ENCODE data around the gene TOMT. TPM values are rescaled to one million over a fixed set of nuclear protein-coding genes. Genes with fewer than 3 reads are reported as not detected.

TOMT gene
- total and polyA plus RNA-seq, 2 of the 13 experiments (the other 11 are each of a cell fraction or from before 2014, with no cell fraction given), result not detected

- TF ChIP-seq ZNF687 (CRISPR knock-in tag; IDR thresholded peaks at IDR 0.05) (no peak), KMT2B (CRISPR knock-in tag; IDR thresholded peaks at IDR 0.05) (no peak), MAZ (IDR thresholded peaks at IDR 0.05; ENCODE audit: borderline replicate concordance, low read depth, low read length) (no peak), MAZ (CRISPR knock-in tag; IDR thresholded peaks at IDR 0.05; ENCODE audit: low read depth) (no peak), MLX (CRISPR knock-in tag; IDR thresholded peaks at IDR 0.05) (no peak), ZNF776 (CRISPR knock-in tag; IDR thresholded peaks at IDR 0.05) (no peak), ZNF572 (CRISPR knock-in tag; IDR thresholded peaks at IDR 0.05) (no peak), ZNF841 (CRISPR knock-in tag; IDR thresholded peaks at IDR 0.05; ENCODE audit: borderline replicate concordance) (no peak), ZBTB3 (CRISPR knock-in tag; IDR thresholded peaks at IDR 0.05; ENCODE audit: borderline replicate concordance, low read depth) (no peak), ZNF512 (CRISPR knock-in tag; IDR thresholded peaks at IDR 0.05) (no peak)
Observed at GRCh38 chr11:72098741-72099140, 7.0 kb upstream of the TOMT start (continued).

All from HepG2 (cell line).